Stromal cell of bone marrow (primary cell): ENCODE measurements around the gene CLN5.
"Not testable (repeated sequence)": the region's sequence is repeated elsewhere in the genome, so short reads cannot be mapped to it uniquely, and the experiment has no call there.

ENCODE experiments used
- DNase-seq: peaks from one replicate; pipeline ENCODE4 v3.0.0-alpha.2; 2012; ENCODE audit warnings: low read depth

The CLN5 gene

GRCh38 chr13:76991796-76992547, at the start of gene CLN5:
CLN5 (plus strand) TSS chr13:76992081; CDS start chr13:76992099, 18 bp downstream.
- DNase-seq = peak; percentile 80

- DNase-seq = no peak
Observed at GRCh38 chr13:76942363-76942762, 49.5 kb upstream of the CLN5 start.

- DNase-seq = no peak
Observed at GRCh38 chr13:76943646-76944045, 48.2 kb upstream of the CLN5 start.

DNA sequence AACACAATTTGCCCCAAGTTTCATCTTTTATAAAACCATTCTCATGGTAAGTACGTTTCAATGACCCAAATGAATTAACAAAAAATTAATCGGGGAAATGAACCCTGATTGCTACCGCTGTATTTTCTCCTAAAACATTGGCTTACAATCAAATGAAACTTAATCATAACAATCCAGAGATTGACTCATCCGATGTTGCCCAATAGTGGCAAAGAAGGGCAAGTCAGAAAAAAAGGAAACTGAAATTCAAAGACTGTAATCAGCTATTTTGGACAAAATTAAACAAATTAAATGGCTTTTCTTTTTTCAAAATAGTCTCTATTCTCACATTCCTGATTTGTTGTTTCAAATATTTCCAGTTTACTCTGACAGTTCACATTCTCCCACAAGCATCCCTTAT, 47.4 kb upstream of the CLN5 start:
- DNase-seq = peak; percentile 68

- no peak for DNase-seq
Observed at GRCh38 chr13:76948149-76948548, 43.7 kb upstream of the CLN5 start, which contains the start of gene ACOD1. ACOD1 (plus strand) TSS chr13:76948511; CDS start chr13:76948559, 48 bp downstream.

DNA sequence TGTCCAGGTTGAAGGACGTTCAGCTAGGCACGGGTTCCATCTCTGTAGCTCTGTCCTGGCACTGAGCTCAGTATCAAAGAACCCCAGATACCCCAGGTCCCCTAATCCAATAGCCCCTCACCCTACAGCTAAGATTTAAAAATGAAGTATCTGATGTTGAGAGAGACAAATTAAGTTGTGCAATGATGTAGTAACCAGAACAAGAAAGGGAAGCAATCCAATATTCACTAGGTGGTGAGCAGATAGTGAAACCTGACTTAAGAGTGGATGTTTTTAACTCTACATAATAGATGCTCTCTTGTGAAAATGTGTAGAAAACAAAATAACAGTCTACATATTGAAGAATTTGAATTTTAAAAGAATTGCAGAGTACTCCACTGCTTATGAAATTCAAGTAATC, 41.8 kb upstream of the CLN5 start:
- no peak for DNase-seq

DNA sequence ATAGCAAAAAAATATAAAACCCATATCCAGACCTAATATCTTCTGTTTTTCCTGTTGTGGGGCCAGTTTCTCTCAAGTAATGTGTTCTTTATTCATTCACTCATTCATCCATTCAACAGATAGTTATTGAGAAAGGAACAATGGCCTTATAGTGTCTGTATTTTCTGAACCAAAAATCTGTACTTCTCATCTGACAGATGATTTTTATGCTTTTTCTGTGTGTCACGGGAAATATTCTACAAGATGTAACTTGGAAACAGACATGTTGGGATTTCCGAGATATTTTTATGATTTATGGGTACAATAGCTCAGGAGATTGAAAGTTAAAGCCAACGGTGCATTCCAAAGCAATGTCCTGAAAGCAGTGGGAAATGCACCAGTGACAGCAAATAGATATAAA, 37.9 kb upstream of the CLN5 start:
- DNase-seq = no peak

- DNase-seq = no peak
Observed at GRCh38 chr13:76954538-76954937, 37.3 kb upstream of the CLN5 start.

- DNase-seq = no peak
Observed at GRCh38 chr13:76955193-76955592, 36.7 kb upstream of the CLN5 start.

- DNase-seq = no peak
Observed at GRCh38 chr13:76955661-76956060, 36.2 kb upstream of the CLN5 start.

DNA sequence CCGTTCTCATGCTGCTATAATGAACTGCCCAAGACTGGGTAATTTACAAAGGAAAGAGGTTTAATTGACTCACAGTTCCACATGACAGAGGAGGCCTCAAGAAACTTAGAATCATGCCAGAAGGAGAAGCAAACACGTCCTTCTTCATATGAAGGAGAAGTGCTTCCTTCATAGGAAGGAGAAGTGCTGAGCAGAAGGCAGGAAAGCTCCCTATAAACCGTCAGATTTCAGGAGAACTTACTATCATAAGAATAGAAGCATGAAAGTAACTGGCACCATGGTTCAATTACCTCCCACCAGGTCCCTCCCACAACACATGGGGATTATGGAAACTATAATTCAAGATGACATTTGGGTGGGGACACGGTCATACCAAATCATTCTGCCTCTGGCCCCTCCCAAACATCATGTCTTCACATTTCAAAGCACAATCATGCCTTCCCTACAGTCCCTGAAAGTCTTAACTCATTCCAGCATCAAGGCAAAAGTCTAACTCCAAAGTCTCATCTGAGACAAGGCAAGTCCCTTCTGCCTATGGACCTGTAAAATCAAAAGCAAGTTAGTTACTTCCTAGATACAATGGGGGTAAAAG, 32.9 kb upstream of the CLN5 start:
- DNase-seq = no peak

GRCh38 chr13:76959734-76960133, 32.1 kb upstream of the CLN5 start:
- DNase-seq = not testable (repeated sequence)

DNA sequence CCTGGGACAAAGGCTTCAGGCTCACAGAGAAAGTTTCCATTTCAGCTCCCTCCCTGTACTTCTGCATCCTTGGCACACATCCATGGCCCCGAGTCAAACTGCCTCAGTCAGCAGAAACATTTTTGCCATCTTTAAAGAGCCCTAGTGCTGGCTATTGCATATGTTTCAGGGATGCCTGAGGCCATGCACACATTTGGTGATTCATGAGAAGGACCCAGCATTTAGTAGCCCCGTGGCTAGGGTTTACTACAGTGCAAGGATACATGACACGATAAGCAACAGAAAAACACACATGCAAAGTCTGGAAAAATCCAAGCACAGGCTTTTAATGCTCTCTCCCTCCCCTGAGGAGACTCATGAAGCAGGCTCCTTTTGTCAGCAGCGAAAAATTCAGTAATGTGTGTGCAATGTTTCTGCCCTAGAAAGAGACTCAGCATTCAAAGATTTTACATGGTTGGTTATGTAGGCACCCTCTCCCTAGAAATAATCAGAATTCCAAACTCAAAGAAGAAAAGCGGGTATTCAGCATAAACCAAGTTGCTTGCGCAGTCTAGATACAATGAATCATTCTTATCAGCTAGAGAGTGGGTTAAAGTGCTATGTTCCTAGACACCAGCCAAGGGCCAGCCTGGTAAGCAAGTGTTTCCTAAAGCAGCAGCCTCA, 26.0 kb upstream of the CLN5 start:
- peak; percentile 77 for DNase-seq

GRCh38 chr13:76967031-76967430, 24.9 kb upstream of the CLN5 start:
- DNase-seq = no peak

GRCh38 chr13:76968041-76968440, 23.8 kb upstream of the CLN5 start:
- no peak for DNase-seq

DNA sequence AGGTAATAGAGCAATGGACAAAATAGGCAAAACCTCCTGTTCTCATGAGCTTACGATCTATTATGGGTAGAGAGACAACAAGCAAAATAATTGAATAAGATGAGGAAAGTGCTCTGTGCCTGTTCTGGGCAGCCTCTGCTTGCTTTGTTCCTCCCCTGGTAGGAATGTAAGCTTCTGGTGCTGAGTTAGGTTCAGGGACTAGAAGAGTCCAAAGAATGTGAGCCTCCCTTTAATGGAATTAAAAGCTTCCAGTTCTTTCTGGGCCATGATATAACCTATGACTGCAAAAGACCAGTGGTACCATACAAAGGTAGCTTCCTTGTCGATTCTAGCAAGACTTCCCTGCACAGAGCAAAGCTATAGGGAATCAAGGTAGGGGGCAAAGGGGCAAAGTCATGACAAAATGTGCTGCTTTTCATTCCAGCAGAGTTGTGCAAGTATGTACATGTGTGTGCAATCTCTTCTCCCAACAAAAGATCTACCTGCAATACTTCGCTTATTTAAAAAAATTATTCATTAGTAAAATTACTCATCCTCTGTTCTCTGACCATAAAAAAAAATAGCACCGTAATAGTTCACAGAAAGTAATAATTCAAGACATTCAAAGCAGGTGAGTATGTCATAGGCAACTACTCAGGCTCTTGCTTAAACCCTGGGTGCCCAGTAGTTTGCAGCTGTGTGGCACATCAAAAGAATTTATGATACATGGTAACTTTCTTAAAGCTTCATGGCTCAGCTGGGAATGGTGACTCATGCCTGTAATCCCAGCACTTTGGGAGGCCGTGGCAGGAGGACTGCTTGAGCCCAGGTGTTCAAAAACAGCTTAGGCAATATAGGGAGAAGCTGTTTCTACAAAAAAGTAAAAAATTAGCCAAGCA, 22.2 kb upstream of the CLN5 start:
- DNase-seq = no peak

- DNase-seq = no peak
Observed at GRCh38 chr13:76971215-76971614, 20.7 kb upstream of the CLN5 start.

GRCh38 chr13:76971851-76972829, 19.7 kb upstream of the CLN5 start:
- no peak for DNase-seq

GRCh38 chr13:76973920-76974617, 17.8 kb upstream of the CLN5 start:
- DNase-seq = no peak

- DNase-seq = no peak
Observed at GRCh38 chr13:76974618-76974975, 17.3 kb upstream of the CLN5 start.
